ENCODE data around the gene TNNT2.

TNNT2 gene

DNA sequence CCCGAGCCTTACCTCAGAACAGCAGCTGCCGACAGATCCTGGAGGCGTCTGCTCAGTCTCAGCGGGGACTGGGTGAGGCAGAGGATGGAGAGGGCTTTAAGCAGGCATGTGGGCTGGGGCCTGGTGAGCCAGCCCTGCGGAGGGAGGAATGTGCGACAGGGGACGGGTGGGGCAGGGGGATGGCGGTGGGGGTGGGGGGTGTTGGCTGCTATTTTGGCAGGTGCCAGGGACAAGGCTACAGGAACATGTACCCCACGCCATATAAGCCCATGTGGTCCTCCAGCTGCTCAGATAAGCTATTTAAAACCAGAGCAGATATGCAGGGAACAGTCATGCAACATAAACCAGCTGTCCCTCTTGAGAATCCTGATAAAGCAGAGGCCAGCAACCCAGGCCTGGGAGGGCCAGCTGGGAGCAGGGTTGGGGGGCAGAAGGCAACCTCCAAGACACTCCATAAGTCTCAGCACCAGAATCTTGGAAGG lies at the start of gene TNNT2:
Gene TNNT2, minus strand, starts transcription at position 70 of the 482 bp plus-strand sequence. CDS start 4,426 bp downstream, outside the sequence.
- DNase-seq = peak in 4 of 56 donors; percentile 7 to 36 (median 14)

DNA sequence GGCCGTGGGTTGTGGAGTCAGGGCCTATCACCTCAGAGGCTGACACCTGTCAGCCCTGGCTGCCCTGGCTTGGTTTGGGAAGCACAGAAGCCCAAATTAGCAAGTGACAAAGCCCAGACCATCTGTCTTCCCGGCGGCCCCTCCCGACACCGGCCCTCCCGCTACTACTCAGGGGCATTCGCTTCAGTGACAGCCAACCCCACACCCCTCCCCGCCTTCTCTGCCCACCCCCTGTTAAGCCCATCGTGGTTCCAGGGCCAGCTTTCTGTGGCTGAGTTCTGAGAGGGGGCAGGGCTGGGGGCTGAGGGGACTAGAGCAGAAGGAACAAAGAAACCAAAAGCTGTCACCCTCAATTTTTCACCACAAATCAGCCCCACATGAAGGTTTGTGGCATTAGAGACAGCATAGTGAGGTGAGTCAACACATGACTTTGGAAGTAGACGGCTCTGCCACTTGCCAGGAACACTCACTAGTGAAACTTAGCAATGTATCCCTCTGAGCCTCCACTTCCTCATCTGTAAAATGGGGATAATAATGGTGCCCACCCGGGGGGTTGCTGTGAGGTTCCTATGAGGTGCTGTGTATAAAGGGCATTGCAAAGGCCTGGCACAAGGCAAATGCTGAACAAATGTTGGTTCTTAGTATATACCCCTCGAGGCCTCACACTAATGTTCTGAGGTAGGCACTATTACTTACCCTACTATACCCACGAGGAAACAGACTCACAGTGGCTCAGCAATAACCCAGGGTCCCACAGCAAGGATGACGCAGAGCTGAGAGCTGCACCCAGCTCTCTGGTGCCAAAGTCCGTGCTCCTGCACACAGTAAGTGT lies 49.2 kb upstream of the TNNT2 start:
- no peak for DNase-seq

DNA sequence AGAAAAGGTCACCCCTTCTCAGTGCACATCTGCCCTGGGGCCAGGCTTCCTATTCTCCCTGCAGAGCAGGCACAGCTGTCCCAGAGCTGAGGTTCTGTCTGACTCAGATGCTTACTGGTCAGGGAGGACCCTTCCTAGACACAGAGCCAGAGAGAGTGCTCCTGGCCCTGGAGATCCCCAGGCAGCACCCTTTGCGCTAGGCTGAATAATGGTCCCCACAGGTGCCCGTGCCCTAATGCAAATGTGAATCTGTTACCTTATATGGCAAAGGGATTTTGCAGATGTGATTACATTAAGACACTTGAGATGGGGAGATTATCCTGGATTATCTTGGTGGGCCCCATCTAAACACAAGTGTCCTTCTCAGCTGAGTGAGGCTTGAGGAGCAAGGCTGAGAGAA lies 46.7 kb upstream of the TNNT2 start:
- no peak for DNase-seq

DNA sequence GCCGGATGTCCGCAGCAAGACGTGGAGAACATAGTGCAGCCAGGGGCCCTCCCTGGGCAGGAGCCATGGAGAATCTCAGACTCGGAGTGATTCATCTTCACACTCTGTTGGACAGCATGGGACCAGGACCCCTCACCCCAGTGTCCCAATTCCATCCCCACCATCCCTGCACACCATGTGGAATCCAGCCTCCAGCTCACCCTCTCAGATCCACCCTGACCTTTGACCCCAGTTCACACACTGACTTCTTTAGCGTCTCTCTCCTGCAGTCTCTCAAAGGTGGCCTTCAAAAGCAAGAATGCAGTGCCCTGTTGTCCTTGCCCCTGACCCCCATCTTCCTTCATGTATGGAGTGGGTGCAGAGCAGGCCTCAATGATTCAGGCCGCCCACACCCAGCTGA lies 46.2 kb upstream of the TNNT2 start:
- DNase-seq = no peak

DNA sequence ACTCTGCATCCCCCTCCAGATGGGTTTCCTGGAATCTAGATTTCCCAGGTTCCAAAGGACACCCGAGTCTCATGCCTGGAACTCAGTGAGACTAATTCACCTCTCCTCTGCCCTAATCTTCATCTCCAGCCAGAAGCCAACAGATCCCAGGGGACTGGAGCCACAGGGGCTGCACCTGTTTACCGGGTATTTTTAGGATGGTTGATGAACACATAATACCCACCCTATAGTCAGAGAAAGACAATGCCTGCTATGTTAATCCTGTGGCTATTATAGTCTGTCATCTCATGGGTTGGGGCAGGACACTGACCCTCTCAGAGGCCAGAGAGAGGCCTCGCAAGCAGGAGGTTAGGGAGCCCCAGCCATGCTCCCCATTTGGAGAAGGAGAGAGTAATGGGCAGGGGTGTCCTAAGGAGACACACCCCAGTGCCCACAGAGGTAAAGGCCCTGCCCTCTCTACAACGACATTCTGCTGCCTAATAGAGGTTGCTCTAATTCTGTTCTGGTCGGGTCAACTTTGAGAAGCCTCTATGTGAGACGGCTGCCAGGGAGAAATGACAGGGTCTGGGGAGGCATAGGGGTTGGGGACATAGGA lies 45.1 kb upstream of the TNNT2 start:
- no peak for DNase-seq

DNA sequence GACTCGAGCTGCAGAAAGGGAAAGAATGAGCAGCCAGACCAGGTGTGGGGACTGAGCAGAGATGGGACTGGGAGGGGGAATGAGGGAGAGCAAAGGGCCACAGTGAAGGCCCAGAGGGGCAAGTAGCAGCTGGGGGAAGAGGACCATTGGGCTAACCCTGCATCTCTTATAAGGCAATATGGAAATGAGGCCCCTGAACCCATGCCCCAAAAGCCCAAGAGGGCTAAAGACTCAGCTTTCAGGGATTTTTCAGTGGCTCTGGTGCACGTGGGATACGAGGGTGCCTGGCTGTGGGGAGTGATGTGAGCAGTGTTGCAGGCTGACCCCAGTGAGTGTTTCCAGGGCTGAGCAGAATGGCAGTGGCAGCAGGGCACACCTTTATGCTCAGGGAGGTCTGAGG lies 44.5 kb upstream of the TNNT2 start:
- DNase-seq = no peak

DNA sequence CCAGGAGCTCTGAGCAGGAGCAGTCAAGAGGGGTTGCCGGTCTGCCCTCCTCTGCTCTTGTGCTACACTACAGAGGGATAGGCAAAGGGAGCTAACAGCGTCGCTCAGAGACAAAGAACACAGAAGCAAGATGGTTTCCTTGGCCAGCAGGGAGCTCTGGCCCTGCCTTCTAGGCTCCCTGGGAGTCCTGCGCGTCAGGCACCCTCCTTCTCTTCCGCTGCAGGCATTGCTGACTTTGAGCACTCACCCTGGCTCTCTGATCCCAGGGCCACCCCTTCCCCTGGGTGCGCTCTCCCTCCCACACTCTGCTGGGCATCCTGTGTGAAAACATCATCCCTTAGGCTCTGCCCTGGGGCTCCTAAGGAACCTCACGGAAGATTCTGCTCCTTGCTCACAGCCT lies 43.6 kb upstream of the TNNT2 start:
- no peak for DNase-seq

DNA sequence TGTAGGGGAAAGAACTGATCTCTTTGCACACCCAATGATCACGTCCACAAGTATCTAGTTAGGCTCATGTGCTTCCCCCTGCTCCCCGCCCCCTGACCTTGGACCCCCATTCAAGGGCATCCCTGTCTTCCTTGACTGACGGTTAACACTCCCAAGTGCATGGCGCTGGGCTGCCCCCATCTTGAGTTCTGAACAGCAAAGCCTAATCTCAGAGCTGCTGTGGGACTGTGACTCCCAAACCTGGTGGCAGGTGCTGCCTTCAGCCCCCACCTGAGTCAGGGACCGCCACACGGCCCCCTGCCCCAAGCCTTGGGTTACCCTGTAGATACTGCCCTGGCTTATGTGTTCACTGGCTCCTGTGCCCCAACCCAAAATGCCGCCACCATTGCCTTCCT lies 43.1 kb upstream of the TNNT2 start:
- DNase-seq = no peak

DNA sequence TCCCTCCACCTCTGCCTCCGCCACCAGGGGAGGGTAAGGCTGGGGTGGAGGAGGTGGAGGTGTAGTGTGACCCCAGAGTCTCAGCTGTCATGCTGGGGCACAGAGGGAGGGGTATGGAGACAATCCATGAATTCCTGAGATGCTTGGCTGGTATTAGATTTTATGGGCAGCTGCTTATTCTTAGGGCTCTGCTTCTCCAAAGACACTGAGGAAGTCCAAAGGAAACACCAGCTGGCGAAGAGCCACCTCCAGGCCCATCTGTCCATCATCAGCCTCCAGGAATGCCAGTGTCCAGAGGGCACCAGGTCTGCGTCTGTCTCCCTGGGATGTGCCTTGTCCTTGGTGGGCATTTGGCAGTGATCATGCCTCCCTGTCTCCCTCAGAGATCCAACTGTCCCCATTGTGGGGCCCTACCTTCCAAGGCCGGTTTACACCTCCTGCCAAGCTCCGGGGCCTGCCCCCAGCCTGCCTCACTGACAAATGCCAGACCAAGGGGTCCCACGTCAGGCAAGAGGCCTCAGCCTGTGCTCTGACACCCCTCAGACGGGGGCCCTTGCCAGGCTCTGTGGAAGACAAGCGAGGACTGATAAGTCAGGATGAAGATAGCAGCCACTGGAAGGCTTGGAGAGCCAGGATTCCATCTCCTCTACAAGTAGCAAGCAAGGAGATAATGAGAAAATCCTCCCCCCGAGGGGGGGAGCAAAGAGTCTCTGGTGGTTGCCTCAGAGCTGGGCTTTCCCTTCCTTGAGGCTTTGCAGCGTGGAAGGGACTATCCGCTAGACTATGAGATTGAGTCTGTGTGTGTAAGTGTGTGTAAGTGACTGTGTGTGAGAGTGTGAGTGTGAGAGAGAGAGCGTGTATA lies 42.5 kb upstream of the TNNT2 start:
- DNase-seq = no peak

DNA sequence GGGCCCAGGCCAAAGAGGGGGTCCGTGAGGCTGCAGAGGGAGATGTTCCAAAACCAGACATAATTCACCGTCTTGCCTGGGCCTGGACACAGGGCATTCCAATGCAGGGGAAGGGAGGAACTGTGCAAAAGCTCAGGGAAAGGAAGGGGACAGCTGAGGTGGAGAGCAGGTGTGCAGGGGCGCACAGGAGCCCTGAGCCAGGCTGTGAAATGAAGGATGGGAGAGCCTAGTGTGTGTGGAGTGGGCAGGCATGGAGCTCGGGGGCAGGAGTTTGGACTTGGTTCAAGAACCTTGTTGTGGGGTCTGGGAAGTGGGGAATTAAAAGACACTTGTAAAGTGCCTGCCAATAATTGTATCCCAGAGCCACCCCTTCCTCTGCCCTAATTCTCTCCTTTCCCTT lies 41.8 kb upstream of the TNNT2 start:
- DNase-seq = no peak

DNA sequence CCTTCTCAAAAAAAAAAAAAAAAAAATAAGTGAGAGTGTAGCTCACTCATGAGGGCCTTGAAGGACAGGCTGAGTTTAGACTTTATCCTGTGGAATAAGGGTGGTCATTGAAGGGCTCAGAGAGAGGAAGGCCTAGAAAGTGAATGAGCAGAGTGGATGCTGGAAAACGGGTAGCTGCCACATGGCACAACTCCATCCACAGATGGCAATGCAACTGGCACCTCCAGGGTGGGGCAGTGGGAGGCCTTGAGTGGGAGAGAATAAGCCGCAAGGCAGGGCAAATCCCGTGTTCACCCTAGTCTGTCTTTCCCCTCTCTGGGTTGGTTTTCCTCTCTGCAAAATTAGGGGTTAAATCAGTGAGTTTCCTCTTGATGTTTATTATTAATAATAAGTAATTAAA lies 41.0 kb upstream of the TNNT2 start:
- no peak for DNase-seq

DNA sequence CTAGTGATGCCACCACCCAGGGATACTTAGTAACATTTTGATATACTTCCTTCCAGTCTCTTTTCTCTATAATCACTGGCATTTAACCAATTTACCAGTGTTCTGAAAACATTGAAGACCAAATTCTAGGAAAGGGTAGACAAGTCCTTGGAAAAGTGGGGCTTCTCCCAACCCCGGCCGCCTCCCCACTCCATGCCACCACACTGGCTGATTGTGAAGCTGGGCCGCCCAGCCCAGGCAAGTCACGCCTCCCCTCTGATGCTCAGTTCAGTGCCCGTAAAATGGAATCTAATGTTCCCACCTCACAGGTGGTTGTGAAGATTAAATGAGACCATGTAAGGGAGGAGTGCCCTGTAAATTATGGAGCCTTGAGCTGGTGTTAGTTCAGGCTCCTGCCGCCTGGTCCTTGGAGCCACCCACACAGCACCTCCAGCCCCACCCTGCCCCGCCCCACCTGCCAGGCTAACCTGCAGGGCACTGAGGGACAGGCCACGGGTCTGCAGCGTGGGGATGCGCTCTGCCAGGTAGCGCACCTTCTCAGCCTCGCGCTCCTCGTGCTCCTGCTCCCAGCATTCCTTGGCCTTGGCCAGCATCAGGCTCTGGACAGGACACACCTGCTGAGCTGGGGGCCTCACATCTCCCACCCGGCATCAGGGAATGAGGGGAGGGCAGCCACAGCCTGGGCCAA lies 36.7 kb upstream of the TNNT2 start:
- no peak for DNase-seq

DNA sequence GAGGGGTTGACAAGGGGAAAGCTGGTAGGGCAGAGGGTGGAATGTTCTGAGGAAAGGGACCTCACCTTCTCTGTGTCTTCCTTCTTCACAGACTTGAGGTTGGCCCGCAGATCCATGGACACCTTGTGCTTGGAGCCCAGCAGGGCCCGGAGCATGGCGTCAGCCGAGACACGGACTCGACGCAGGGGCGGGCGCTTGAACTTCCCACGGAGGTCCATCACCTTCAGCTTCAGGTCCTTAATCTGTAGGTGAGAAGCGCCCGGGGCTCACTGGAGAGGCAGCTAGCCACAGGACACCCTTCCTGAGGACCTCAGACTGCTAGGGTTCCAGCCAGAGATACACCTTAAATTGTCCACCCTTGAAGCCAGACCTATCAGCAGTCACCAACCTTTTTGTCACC lies 33.8 kb upstream of the TNNT2 start:
- no peak for DNase-seq

DNA sequence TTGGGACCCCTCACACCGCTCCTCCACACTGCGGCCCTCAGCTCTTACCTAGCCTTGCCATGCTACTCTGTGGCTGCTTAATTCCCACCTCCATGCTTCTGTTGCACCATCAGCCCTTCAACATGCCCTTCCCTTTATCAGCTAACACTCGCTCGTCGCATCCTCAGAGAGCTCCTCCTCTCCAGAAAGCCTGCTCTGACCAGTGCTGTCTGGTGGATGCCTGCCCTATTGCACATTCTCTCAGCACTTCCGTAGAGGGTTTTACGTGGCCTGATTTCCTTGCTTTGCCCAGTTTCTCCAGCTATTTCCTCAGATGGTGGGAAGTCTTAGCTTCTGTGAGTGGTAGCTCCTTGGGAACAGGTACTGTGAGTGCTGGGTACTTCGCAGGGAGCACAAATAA lies 32.0 kb upstream of the TNNT2 start:
- no peak for DNase-seq

DNA sequence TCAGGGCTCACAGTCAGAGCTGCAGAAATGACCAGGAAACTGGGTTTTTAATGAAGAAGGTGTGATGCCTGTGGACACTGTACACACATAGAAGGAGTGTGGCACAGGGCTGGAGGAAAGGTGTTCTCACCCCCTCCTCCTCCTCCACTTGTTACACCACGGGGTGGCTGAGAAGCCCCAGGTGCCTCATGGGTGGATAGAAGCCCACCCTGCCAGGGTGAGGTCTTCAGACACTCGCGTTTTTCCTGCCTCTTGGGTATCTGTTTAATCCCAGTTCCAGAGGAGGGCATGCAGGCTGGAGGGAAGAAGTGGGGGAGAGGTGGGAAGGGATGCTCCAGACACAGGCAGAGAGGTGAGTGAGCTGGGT lies 31.3 kb upstream of the TNNT2 start:
- DNase-seq = no peak

DNA sequence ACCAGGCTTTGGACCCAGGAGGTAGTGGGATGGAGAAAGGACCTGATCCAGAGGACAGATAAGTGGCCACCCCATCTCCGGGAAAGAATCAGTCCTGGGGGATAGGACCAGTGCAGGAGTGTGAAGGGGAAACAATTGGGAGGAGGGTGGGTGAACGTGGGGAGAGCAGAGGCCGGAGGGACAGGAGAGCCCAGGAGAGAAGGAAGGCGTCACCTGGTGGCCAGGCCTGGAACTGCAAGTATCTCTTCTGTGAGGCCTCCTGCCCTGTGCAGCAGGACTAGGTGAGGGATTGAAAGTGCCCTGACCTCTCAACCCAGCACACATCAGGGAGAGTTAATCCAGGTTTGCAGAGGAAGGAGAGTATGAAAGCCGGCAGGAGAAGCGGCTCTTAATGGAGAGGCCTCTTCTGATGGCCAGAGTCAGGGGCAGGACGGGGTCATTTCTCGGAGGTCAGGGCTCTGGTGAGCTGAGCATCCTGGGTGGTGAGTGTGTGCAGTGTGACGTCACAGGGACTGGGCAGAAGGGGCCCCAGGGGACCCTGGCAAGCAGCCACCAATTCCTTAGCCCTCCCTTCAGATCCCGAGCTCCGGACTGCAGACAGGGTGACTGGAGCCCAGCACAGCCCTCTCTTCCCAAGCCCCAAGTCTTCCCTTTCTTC lies 30.8 kb upstream of the TNNT2 start:
- peak in 42 of 56 donors; percentile 4 to 79 (median 27) for DNase-seq

DNA sequence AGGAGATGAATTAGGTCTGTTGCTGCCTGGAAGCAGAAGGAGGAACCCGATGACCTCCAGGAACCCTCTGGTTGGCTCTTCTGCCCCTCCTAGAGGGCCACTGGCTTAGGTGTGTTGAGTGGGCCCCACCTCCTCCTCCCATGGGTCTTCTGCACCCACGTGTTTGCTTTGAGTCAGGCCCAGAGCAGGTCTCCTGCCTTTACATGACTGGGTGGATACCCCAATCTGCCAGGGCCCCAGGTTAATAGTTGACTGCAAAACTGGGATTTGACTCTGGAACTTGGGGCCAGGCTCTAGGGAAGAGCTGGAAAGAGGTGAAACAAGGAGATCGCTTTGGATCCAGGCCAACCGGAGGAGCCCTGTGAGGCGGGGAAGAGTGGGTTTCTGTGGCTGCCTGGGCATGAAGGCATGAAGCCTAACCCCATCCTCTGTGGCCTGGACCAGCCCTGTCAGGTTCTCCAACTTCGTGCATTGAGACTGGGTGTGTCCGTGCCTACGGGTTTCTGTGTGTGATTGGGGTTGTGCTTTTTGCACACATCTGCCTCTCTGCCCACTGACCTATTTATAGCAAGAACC lies 29.4 kb upstream of the TNNT2 start:
- DNase-seq = no peak

DNA sequence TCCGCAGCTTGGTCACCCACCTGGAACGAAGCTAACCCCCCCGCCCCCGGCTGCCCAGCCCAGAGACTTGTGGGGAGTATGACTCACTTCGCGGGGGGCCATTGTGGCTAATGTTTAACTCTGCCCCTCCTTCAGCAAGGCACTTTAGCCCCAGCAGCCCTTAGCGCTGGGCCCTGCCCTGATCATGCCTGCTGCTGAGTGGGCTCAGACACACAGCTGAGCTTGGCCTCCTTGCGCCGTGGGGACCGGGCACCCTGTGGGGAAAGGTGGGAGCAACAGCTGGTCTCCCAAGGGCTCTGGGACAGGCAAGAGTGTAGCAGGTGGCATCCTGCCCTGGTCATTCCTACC lies 28.0 kb upstream of the TNNT2 start:
- no peak for DNase-seq

DNA sequence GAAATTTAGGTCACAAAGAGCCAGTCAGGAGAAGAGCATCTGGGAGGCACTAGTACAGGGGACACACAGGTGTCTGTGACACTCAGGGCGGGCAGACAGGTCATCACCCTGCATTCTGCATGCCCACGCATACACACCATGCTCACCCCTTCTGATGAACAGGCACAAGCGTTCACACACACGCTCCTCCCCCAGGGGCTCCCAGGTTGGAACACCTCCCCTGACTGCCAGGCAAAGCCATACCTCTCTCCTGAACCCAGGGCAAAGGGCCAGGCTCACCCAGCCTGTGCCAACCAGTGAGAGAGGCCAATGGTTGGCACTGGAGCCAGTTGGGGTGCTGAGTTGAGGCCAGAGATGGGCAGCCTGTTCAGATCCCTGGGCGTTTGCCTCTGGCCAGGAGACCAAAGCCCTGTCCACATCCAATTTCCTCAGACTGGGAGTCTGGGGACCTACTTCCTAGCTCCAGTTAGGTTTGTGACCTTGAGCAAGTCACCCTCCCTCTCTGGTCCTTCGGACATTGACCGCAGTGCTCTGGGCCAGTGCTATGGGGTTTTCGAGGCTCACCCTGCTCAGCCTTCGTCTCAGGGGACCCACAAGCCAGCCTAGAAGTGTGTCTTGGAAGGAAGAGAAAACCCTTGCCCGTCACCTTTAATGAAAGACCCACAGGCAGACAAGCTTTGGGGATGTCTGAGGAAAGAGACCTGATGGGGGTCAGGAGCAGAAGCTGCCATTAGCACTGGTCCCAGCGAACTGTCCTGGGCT lies 27.4 kb upstream of the TNNT2 start:
- DNase-seq = no peak

DNA sequence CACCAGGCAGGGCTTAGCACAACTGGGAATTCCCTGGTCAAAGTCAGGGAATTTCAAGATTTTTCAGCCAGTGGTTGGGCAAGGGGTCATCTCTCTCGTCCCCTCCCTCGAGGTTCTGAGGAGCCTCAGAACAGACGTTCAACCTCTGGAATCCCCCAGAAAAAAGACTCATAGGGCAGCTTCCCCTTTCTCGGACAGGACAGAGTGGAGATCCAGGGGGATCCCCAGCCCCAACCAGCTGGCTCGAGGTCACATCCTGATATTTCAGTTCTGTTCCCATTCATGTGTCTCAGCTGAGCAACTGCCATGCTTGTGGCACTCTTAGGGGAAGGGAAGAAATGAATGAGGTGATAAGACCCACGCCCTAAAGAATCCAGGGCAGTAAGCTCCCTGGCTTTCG lies 26.6 kb upstream of the TNNT2 start:
- no peak for DNase-seq

All from amygdala (tissue), 56 donors.